A673 (cell line): ENCODE measurements around the gene SPATA33.
"Not testable (repeated sequence)": the region's sequence is repeated elsewhere in the genome, so short reads cannot be mapped to it uniquely, and the experiment has no call there.

Experiments used
- CTCF ChIP-seq: fragments of 300-800, 200-600 bp; sonication (generic); conservative IDR thresholded peaks from 2 replicates; pipeline ENCODE4 v1.5.1; 2017; ENCODE audit warnings: low read depth, mild to moderate bottlenecking, antibody characterized with exemption, low read length, moderate library complexity, mixed read lengths
- EZH2 ChIP-seq: fragments of 200-600 bp; sonication (generic); IDR thresholded peaks from 2 replicates; pipeline ENCODE4 v1.6.1; 2017; ENCODE audit warnings: borderline replicate concordance, low read depth, mild to moderate bottlenecking, mixed read lengths, antibody characterized with exemption, low read length; ENCODE audit not compliant: poor library complexity, severe bottlenecking

- TF ChIP-seq CTCF, EZH2: not testable (repeated sequence)
Measured at GRCh38 chr16:89664238-89664637, 6.6 kb downstream of the SPATA33 start.
